ENCODE data around the gene GRB10.
A peak's percentile ranks its signal among the peaks of the same experiment; 100 is the strongest.

GRB10 gene

GRCh38 chr7:50591480-50592438, 190.9 kb downstream of the GRB10 start:
- H3K14ac ChIP-seq (ENCODE audit: low read length in 2 of 2) = no peak overlapping the region
- no peak overlapping the region for H3K4ac ChIP-seq (ENCODE audit: low read depth in 1 of 2, low read length in 2 of 2)
- H3K27me3 ChIP-seq (ENCODE audit: control insufficient read depth in 1 of 2, insufficient read depth in 1 of 2, low read length in 2 of 2) = no peaks in the 10 kb centered on the region
- no peak overlapping the region for H2BK15ac ChIP-seq (ENCODE audit: low read depth, poor library complexity, severe bottlenecking)
- H3K9ac ChIP-seq (ENCODE audit: low read length) = no peak overlapping the region
- H3K18ac ChIP-seq (ENCODE audit: low read depth in 1 of 2, low read length in 2 of 2) = no peak overlapping the region
- peaks cover 4% of the 10 kb centered on the region for H3K79me1 ChIP-seq (replicated peaks; ENCODE audit: low read length, poor library complexity, severe bottlenecking)
- no peak overlapping the region for H2BK5ac ChIP-seq (ENCODE audit: low read depth, low read length, poor library complexity, severe bottlenecking)
- DNase-seq = no peak
- no peaks in the 10 kb centered on the region for H3K9me3 ChIP-seq (ENCODE audit: control insufficient read depth, low read length)
- no peak overlapping the region for H2BK120ac ChIP-seq (ENCODE audit: low read depth, low read length)
- H4K91ac ChIP-seq (ENCODE audit: low read length) = no peak overlapping the region
- peaks cover 15 to 43% of the 10 kb centered on the region in 2 experiments for H3K36me3 ChIP-seq (ENCODE audit: control insufficient read depth in 1 of 2, insufficient read depth in 2 of 2, low read depth in 1 of 2, low read length in 2 of 2)
- no peak overlapping the region for H4K8ac ChIP-seq (ENCODE audit: low read length)
- H3K4me1 ChIP-seq (ENCODE audit: control insufficient read depth, insufficient read depth, low read depth, low read length) = peaks cover 19% of the 10 kb centered on the region
- peak overlapping the region; percentile 56 for H3K27ac ChIP-seq (ENCODE audit: low read length, poor library complexity, severe bottlenecking)
- peak overlapping the region; percentile 74 for H3K4me2 ChIP-seq (ENCODE audit: low read length, poor library complexity, severe bottlenecking)
- WGBS = 86% methylated on average over 21 of the region's 21 CpGs
- H2AK5ac ChIP-seq (ENCODE audit: low read length, severe bottlenecking) = peak overlapping the region; percentile 40
- H3K4me3 ChIP-seq (ENCODE audit: insufficient read depth in 1 of 2, low read depth in 1 of 2, low read length in 2 of 2) = no peak overlapping the region
- no peak overlapping the region for H2BK12ac ChIP-seq (ENCODE audit: low read length in 2 of 2)
- H2AFZ ChIP-seq (ENCODE audit: low read depth, low read length) = no peak overlapping the region
- no peak overlapping the region for H3K23ac ChIP-seq (ENCODE audit: low read length in 2 of 2)

GRCh38 chr7:50591098-50591479, 191.6 kb downstream of the GRB10 start:
- H3K9me3 ChIP-seq (ENCODE audit: control insufficient read depth, low read length) = no peaks in the 10 kb centered on the region
- no peak overlapping the region for H3K18ac ChIP-seq (ENCODE audit: low read depth in 1 of 2, low read length in 2 of 2)
- no peaks in the 10 kb centered on the region for H3K27me3 ChIP-seq (ENCODE audit: control insufficient read depth in 1 of 2, insufficient read depth in 1 of 2, low read length in 2 of 2)
- H3K14ac ChIP-seq (ENCODE audit: low read length in 2 of 2) = no peak overlapping the region
- H3K4me1 ChIP-seq (ENCODE audit: control insufficient read depth, insufficient read depth, low read depth, low read length) = peaks cover 19% of the 10 kb centered on the region
- peak overlapping the region; percentile 40 for H2AK5ac ChIP-seq (ENCODE audit: low read length, severe bottlenecking)
- no peak overlapping the region for H2AFZ ChIP-seq (ENCODE audit: low read depth, low read length)
- H3K79me1 ChIP-seq (replicated peaks; ENCODE audit: low read length, poor library complexity, severe bottlenecking) = peaks cover 2% of the 10 kb centered on the region
- no peak overlapping the region for H3K4me3 ChIP-seq (ENCODE audit: insufficient read depth in 1 of 2, low read depth in 1 of 2, low read length in 2 of 2)
- H3K4me2 ChIP-seq (ENCODE audit: low read length, poor library complexity, severe bottlenecking) = no peak overlapping the region
- WGBS = 93% methylated on average over 5 of the region's 5 CpGs
- no peak overlapping the region for H2BK5ac ChIP-seq (ENCODE audit: low read depth, low read length, poor library complexity, severe bottlenecking)
- H2BK12ac ChIP-seq (ENCODE audit: low read length in 2 of 2) = no peak overlapping the region
- peaks cover 15 to 39% of the 10 kb centered on the region in 2 experiments for H3K36me3 ChIP-seq (ENCODE audit: control insufficient read depth in 1 of 2, insufficient read depth in 2 of 2, low read depth in 1 of 2, low read length in 2 of 2)
- no peak overlapping the region for H4K91ac ChIP-seq (ENCODE audit: low read length)
- no peak overlapping the region for H3K23ac ChIP-seq (ENCODE audit: low read length in 2 of 2)
- H3K27ac ChIP-seq (ENCODE audit: low read length, poor library complexity, severe bottlenecking) = peak overlapping the region; percentile 56
- no peak for DNase-seq
- no peak overlapping the region for H3K9ac ChIP-seq (ENCODE audit: low read length)
- H2BK120ac ChIP-seq (ENCODE audit: low read depth, low read length) = no peak overlapping the region
- H2BK15ac ChIP-seq (ENCODE audit: low read depth, poor library complexity, severe bottlenecking) = no peak overlapping the region
- H4K8ac ChIP-seq (ENCODE audit: low read length) = no peak overlapping the region
- H3K4ac ChIP-seq (ENCODE audit: low read depth in 1 of 2, low read length in 2 of 2) = no peak overlapping the region

- Histone ChIP-seq H3K4me2 (ENCODE audit: low read length, poor library complexity, severe bottlenecking) (no peak overlapping the region), H3K4me1 (ENCODE audit: control insufficient read depth, insufficient read depth, low read depth, low read length) (peaks cover 19% of the 10 kb centered on the region), H2BK120ac (ENCODE audit: low read depth, low read length) (no peak overlapping the region), H2BK12ac (ENCODE audit: low read length in 2 of 2) (no peak overlapping the region), H3K14ac (ENCODE audit: low read length in 2 of 2) (no peak overlapping the region), H2BK5ac (ENCODE audit: low read depth, low read length, poor library complexity, severe bottlenecking) (no peak overlapping the region), H4K8ac (ENCODE audit: low read length) (no peak overlapping the region), H3K27me3 (ENCODE audit: control insufficient read depth in 1 of 2, insufficient read depth in 1 of 2, low read length in 2 of 2) (peaks cover 0 to under 1% of the 10 kb centered on the region in 2 experiments), H3K79me1 (replicated peaks; ENCODE audit: low read length, poor library complexity, severe bottlenecking) (peaks cover 2% of the 10 kb centered on the region), H2BK15ac (ENCODE audit: low read depth, poor library complexity, severe bottlenecking) (no peak overlapping the region), H3K4me3 (ENCODE audit: insufficient read depth in 1 of 2, low read depth in 1 of 2, low read length in 2 of 2) (no peak overlapping the region), H4K91ac (ENCODE audit: low read length) (no peak overlapping the region), H3K27ac (ENCODE audit: low read length, poor library complexity, severe bottlenecking) (no peak overlapping the region), H3K18ac (ENCODE audit: low read depth in 1 of 2, low read length in 2 of 2) (no peak overlapping the region), H3K9ac (ENCODE audit: low read length) (no peak overlapping the region), H3K4ac (ENCODE audit: low read depth in 1 of 2, low read length in 2 of 2) (no peak overlapping the region), H3K36me3 (ENCODE audit: control insufficient read depth in 1 of 2, insufficient read depth in 2 of 2, low read depth in 1 of 2, low read length in 2 of 2) (peaks cover 15 to 37% of the 10 kb centered on the region in 2 experiments), H3K23ac (ENCODE audit: low read length in 2 of 2) (no peak overlapping the region), H2AFZ (ENCODE audit: low read depth, low read length) (no peak overlapping the region), H3K9me3 (ENCODE audit: control insufficient read depth, low read length) (no peaks in the 10 kb centered on the region), H2AK5ac (ENCODE audit: low read length, severe bottlenecking) (no peak overlapping the region)
- WGBS = 97% methylated on average over 11 of the region's 13 CpGs
- DNase-seq = no peak
Observed at GRCh38 chr7:50590535-50590934, 192.2 kb downstream of the GRB10 start.

GRCh38 chr7:50589364-50589763, 193.3 kb downstream of the GRB10 start:
- no peak overlapping the region for H2BK15ac ChIP-seq (ENCODE audit: low read depth, poor library complexity, severe bottlenecking)
- H3K18ac ChIP-seq (ENCODE audit: low read depth in 1 of 2, low read length in 2 of 2) = no peak overlapping the region
- no peak overlapping the region for H3K4me3 ChIP-seq (ENCODE audit: insufficient read depth in 1 of 2, low read depth in 1 of 2, low read length in 2 of 2)
- peaks cover 19% of the 10 kb centered on the region for H3K4me1 ChIP-seq (ENCODE audit: control insufficient read depth, insufficient read depth, low read depth, low read length)
- no peak overlapping the region for H2AFZ ChIP-seq (ENCODE audit: low read depth, low read length)
- no peak overlapping the region for H3K14ac ChIP-seq (ENCODE audit: low read length in 2 of 2)
- H3K79me1 ChIP-seq (replicated peaks; ENCODE audit: low read length, poor library complexity, severe bottlenecking) = peaks cover 2% of the 10 kb centered on the region
- H3K4me2 ChIP-seq (ENCODE audit: low read length, poor library complexity, severe bottlenecking) = no peak overlapping the region
- H2BK12ac ChIP-seq (ENCODE audit: low read length in 2 of 2) = no peak overlapping the region
- peaks cover 0 to 4% of the 10 kb centered on the region in 2 experiments for H3K27me3 ChIP-seq (ENCODE audit: control insufficient read depth in 1 of 2, insufficient read depth in 1 of 2, low read length in 2 of 2)
- no peak overlapping the region for H4K91ac ChIP-seq (ENCODE audit: low read length)
- no peak overlapping the region for H3K9ac ChIP-seq (ENCODE audit: low read length)
- H3K27ac ChIP-seq (ENCODE audit: low read length, poor library complexity, severe bottlenecking) = no peak overlapping the region
- H3K36me3 ChIP-seq (ENCODE audit: control insufficient read depth in 1 of 2, insufficient read depth in 2 of 2, low read depth in 1 of 2, low read length in 2 of 2) = peaks cover 11 to 28% of the 10 kb centered on the region in 2 experiments
- no peak overlapping the region for H3K23ac ChIP-seq (ENCODE audit: low read length in 2 of 2)
- no peaks in the 10 kb centered on the region for H3K9me3 ChIP-seq (ENCODE audit: control insufficient read depth, low read length)
- H3K4ac ChIP-seq (ENCODE audit: low read depth in 1 of 2, low read length in 2 of 2) = no peak overlapping the region
- H2AK5ac ChIP-seq (ENCODE audit: low read length, severe bottlenecking) = no peak overlapping the region
- H2BK5ac ChIP-seq (ENCODE audit: low read depth, low read length, poor library complexity, severe bottlenecking) = no peak overlapping the region
- 95% methylated on average over 2 of the region's 2 CpGs for WGBS
- no peak overlapping the region for H4K8ac ChIP-seq (ENCODE audit: low read length)
- DNase-seq = no peak
- H2BK120ac ChIP-seq (ENCODE audit: low read depth, low read length) = no peak overlapping the region

Data from mesenchymal stem cell (in vitro differentiated cells and primary cell).